Activated naive CD4-positive, alpha-beta T cell treated with Interleukin-2 at 50 U/mL for 16 hours (primary cell): Measurements from ENCODE around the gene ENPP3.
A peak's percentile ranks its signal among the peaks of the same experiment; 100 is the strongest.

Source experiments
- DNase-seq: peaks from one replicate; pipeline ENCODE4 v3.0.0-alpha.2; 2020

ENPP3 gene

DNA sequence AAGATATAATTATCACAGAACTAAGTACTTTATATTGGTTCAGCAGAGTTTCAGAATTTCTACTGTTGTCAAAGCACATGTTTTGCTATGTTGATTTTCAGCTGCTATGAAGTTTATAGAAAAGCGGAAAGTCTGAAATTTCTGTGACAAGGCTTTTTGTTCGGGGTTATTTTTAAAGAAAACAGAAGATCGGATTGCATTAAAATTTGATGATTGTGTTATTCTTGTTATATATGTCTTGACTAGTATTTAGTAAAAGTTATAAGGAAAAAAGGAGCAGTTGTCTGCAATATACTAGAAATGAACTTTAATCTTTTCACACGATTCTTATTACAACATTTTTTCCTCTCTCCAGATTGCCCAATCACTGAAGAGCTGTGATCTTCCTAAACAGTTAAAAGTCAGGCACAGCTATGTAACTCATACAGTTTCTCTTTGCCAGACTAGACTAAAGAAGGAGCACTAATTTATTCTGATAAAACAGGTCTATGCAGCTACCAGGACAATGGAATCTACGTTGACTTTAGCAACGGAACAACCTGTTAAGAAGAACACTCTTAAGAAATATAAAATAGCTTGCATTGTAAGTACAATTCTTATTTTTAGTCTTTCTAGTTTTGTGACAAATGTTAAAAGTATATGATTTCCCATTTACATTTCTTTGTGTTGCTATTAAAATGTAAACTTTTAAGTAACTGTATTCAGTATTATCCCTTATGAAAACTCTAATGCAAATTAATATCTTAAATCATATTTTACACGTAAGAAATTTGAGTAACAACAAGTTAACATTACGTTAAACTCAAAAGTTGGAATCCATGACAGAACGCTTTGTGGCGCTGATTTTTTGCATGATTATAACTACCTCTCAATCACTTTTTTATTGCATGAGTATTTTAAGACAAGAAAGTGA lies at the start of gene ENPP3:
ENPP3 (plus strand) TSS at position 423 of the 913 bp plus-strand sequence; CDS start at position 506, 83 bp downstream.
- DNase-seq: no peak

DNA sequence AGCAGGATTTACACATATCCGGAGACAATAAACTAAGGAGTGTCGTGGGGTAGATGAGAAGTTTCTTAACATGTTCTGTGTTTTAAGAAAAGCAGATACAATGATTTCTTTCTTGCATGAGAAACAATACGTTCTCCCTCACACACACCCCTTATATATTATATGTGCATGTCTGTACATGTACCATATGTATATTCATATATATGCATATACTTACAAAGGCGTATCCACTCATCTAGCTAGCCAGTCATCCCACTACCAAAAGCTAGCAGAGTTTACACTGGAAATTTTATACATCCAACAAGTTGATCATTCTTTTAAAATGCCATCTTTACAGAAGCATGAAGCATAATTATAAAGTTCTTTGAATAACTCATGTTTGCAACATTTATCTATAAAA lies 49.2 kb upstream of the ENPP3 start:
- no peak for DNase-seq

DNA sequence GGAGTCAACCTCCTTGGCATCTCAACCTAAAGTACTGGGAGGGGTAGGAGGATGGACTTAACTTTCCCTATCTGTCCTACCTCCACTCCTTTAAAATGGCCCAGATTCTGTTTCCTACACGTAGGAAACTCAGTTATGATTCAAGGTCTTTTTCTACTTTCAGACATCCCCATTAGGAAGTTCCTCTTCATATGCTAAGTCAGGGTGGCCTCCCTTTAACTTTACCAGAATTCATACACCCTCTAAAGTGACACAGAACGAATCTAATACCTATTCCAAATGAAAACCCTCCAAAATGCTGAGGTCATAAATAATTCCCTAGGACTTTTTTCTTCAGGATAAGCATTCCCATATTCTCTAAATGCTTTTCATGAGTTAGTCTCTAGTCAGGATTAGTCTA lies 48.5 kb upstream of the ENPP3 start:
- DNase-seq: no peak

DNA sequence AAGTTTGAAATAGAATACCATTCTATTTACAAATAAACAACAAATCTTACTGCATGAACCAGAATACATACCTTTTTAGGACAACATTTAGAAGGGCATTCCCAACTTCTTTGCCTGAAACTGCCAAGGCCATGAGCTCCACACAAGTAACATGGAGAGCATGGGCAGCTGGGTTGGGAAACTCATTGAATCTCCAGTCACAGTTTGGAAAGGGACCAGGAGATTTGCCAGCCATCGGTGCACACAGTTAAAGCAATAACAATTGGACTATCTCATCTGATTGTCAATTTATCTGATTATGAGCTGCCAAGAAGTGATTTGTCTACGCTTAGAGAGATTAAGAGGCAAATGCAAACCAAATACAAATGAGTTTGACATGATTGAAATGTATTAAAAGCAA lies 44.2 kb upstream of the ENPP3 start:
- no peak for DNase-seq

DNA sequence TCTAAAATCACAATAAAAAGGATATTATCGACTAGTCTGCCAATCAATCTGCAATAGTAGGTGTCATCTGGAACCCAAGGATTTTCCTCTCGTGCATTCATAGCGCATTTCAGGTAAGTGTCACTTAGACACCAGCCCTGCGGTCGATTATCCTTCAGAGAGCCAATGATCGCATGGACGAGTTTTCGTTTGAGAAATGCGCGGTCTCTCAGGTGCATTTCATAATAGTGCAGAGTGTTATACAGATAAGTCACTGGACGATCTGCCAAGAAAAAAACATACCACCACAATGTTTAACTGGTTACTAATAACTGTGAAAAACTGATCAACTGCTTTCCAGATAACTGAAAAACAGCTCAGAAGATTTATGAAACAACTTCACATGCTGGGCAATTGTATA lies 43.0 kb upstream of the ENPP3 start:
- no peak for DNase-seq

DNA sequence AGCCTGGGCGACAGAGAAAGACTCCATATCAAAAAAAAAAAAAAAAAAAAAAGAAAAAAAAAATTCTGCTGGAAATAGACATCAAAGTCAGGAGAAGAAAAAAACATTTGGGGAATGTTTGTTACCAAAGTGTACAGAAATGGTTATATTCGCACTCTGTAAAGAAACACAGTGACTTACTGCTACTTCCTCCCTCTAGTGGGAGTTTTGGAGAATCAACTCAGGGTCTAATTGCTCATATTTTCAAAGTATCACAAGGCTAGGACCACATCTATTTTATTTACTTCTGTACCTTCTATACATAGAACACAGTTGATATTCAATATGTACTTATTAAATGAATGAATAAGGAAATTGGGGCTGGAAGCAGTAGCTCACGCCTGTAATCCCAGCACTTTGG lies 39.7 kb upstream of the ENPP3 start:
- DNase-seq: no peak

DNA sequence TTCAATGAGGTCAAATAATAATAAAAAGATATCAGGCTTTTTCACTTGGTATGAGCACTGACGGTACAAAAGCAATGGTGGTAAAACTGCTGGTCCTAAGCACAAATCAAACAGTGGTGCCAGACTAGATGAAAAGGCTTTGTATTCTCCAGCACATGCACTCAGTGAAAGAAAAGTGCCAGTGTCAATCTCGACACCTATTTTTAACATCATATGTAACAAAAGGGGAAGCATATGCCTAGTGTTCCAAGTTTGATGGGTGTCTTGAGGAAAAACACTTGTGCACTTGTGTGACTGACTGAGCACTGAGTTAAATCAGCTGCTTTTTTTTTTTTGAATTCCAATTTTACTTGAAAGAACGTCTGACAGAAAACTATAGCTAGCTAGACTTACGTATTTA lies 36.4 kb upstream of the ENPP3 start:
- DNase-seq: no peak

DNA sequence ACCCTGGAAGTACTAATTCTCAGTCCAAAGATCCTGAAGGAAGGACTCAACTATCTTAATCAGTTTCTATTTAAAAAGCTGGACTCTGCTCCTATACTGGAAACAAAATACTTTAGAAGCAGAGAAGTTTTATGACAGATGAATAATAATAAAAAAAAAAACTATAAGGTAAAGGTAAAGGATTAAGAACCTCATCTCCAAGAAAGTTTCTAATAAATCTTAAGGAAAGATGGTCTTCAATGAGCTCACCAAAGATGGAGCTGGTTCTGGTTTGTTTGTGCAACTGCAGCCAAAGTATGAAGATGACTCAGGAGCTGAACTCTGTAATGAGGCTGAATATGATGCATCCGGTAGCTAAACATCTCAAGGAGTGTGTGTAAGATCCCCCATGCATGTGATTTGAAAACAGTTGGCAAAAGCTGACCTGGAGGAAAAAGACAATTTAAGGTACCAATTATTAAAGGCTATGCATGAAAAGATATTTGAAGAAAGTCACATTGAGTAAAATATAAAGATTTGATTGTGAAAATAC lies 34.3 kb upstream of the ENPP3 start:
- DNase-seq: no peak

DNA sequence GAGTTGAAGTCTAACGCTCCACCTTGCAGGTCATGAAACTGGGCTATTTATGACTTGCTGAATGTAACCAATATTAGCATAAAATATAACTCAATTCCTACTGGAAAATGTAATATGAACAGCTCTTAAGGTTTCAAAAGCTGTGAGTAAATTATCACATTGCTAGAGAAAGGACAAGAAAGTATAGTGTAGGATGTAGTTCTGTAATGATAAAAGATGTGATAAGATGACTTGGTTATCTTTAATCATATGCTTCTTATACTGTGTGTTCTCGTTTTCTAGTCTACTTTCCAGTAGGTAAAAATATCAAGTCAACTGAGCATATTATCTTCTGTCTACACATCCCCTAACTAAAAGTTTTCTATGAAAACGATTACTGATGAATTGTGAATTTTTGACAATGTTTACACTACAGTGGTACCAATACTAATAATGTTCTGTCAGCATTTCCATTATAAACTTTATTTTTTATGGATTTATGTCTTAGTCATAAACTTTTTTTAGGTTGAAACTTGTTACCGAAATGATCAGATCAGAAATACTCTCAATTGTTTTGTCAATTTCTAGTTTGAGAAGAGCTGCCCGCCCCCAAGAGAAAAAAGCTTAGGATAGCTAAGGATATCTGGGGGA lies 23.7 kb upstream of the ENPP3 start:
- DNase-seq: no peak

DNA sequence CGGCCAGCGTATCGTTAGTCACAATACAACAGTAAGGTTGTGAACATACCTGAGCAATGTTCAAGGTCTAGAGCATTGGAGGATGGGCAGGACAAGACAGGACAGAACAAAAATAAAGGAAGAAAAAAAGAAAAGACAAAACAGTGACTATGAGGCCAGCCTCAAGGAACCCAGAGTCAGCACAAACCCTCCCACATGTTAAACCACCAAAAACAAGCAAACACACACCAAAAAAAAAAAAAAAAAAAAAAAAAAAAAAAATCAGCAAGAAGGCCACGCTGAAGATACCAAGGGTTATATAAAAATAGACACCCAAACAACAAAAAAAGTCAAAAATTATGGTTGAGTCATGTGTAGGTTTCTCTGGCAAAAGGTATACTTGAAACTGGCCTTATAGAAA lies 21.8 kb upstream of the ENPP3 start:
- DNase-seq: no peak

DNA sequence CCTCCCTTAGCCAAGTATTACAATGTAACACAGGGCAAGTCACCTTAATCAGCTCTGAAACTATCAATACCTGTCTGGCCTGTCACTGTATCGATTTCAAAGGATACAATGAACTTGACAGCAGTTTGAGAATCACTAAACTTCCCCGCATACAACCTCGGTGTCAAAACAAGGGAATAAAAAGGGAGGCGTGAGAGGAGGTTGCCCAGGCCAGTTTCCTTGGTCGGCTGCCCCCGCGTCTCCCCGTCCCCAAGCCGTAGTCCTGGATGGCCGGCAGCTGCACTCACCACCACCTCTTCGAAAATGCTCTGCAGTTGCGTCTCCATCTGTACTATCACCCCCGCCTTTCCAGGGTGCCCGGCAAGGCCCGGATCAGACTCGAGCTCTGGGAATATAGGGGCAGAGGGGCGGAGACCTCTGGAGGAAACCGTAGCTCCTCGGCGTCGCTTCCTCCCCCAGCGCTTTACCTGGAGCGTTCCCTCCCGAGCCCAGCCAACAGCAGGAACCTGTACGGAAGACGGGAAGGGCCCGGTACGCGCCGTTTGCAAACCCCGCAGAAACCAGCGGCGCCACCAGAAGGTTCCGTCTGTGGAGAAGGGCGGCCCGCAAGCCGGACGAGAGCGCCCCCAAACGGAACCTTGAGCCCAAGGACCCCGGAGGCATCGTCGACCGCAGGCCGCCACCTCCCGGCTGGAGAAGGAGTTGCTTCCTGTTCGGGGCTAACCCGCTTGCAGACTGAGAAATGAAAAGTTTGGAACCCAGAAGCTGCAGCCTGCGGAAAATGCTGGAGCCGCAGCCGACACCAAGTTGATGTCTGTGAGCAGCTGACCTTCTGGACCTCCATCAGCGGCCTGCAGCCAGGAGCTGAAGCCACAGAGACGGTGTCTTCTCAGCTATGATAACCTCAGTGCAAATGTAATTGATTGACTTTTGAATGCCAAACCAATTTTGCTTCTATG lies 9.1 kb upstream of the ENPP3 start, which contains the start of gene MED23:
MED23 (minus strand) TSS at position 519 of the 959 bp plus-strand sequence; CDS start at position 326, 193 bp downstream.
- peak; percentile 96 for DNase-seq

DNA sequence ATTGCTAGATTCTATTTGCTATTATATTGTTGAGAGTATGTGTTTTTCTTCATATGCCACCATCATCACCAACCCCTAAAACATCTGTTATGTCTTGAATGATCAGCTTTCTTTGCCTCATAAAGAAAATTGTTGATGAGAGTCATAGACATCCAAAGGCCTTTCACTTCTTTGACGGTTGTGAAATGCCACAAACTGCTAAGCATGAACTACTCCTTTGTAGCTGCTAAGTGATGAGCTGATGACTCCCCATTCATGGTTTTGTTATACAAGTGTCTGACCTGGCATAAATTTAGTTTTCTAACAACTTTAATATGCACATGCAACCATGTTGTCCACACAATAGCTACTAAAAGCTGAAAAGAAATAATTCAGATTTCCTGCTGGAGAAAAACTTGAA lies 8.4 kb upstream of the ENPP3 start:
- DNase-seq: no peak

DNA sequence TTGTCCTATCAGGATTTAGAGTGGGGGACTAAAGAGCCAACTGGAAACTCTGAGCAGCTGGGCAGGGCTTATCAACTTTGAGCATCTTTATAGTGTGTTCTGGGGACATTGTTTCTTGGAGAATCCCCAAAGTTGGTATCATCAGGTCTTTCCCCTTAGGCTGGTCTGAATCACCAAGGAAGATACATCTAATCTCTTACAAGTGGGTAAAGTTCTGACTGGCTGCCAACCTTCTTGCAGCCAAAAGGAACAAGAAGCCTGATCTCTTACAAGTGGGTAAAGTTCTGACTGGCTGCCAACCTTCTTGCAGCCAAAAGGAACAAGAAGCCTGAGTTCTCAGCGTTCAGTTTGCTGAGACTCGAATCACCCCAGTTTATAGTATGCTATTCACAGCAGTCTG lies 7.5 kb upstream of the ENPP3 start:
- DNase-seq: no peak

DNA sequence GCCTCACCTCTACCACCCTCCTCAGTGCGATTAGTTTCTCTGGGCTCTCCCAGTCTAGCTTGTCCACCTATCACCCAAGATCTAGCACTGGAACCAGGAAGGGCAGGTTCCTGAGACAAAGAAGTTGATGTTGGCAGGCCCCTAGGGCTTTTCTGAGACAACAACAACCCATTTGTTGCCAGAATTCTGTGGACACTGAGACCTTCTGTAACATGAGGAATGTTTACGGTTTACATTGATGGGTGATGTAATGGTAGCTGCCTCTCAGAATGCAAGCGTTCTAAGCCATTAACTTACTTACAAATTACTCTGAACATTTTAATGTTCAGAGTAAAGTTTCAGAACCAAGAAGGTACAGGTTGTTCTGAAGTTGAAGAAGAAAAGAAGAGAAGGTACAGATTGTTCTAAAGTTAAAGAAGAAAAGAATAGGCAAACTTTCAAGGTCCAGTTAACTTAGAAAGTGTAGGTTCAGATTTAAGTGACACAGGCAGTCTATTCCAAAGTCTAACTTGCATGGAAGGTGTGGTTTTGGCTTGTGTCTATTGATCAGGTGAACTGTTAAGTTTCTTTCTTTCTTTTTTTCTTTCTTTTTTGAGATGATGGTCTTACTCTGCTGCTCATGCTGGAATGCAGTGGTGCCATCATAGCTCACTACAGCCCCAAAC lies 5.3 kb upstream of the ENPP3 start:
- DNase-seq: no peak

DNA sequence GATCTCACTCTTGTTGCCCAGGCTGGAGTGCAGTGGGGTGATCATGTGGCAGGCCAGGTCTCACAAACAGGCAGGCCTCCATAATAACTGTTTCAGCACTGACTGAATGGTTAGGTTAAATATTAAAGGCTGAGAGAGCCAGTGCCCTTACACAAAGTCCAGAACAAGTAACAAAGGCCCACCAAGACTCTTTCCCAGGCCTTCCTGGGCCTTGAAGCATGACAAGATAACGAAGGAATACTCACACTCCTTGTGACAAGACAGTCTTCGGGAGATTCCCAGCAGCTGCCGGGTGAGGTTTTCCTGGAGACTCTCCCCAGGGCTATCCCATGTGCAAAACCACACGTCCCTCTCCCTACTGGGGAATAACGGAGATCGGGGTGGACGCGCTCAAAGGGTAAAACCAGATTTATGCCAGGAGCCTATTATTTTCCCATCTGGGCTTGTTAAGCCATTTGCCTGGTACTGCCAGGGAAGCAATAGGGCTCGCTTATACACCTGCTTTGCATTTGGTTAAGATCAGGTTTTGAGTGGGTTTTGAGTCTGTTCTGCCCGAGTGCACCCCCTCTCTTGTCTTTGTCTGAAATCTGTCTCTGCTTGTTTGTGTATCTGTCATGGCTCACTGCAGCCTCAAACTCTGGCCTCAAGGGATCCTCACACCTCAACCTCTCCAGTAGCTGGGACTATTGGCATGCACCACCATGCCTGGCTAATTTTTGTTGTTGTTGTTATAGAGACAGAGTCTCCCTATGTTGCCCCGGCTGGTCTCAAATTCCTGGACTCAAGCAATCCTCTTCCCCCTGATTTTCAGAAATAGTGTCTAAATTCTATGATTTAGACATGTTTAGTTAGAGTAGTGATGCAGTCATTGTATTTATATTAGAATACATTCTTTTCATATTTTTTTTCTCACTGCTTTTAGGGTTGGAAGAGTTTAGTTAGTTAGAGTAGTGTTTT lies 1.4 kb upstream of the ENPP3 start:
- no peak for DNase-seq

DNA sequence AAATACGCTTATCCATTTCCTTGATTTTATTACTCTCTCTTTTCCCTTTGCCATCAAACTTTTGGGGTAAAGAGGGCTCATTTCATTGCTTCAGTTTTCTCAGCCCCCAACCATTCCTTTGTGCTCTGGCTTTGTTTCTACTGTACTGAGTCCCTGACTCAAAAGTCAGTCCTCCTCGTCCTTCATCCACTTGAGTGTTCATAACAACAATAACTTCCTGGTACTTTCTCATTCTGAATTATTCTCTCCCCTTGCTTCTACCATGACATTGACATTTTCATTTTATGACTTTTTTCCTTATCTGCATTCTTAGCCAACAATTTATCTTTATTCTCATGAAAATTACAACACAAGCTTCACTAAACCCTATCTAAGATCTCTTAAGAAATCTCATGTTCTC lies 911 bp downstream of the ENPP3 start:
- DNase-seq: no peak

DNA sequence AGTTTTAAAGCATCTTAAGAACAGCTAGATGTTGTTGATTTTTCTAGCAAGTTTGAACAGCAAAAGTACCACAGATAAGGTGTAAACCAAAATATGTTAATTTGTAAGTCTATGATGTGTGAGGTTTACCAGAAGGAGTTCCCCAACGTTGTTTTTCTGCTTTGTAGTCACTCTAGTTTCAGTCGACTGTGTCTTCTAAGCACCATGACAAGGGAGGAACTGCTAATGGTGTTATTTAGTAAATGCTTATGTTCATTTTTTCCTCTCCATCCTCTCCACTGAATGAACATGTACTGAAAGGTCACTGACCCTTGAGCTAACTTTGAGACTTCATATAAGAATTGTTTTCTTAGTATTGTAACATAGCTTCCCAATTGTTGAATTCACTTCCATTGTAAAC lies 3.0 kb downstream of the ENPP3 start:
- no peak for DNase-seq

DNA sequence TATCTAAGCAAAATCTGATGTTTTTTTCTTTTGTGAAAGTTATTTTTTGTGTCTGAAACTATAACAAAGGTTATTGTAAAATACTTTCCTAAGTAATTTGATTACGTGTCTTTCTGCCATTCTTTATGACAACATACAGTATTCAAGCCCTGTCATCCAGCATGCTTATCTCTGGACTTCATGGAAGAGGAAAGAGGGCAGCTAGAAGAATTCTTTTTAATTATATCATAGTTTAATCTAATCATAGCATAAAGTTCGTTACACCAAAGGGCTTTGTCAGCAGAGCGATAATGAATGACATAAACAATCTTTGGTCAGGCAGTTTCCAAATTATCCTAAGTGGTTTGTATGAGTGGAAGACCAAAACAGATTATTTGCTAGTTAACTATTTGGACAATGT lies 3.5 kb downstream of the ENPP3 start:
- DNase-seq: no peak

DNA sequence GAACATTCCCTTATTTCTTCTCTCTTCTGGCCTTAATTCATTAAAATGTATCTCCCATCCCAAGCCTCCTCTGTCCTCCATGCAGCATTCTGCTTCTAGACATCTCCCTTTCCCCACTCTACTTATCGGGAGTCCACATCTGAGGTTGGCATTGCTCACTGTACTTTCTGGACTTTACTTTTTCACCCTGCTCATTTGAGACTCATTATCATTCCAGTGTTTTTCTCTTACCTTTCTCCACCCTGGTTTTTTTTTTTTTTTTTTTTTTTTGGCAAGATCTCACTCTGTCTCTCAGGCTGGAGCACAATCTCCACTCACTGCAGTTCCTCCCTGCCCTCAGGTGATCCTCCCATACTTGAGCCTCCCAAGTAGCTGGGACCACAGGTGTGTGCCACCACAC lies 4.5 kb downstream of the ENPP3 start:
- DNase-seq: no peak

DNA sequence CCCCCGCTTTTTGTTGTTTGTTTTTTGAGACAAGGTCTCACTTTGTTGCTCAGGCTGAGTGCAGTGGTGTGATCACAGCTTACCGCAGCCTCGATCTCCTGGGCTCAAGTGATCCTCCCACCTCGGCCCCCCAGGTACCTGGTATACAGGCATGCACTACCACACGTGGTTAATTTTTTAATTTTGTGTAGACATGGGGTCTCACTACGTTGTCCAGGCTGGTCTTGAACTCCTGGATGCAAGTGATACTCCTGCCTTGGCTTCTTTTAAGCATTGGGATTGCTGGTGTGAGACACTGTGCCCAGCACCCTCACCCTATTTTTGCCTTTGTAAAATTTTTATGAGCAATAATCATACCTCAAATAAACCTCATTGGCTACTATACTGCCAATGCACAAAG lies 5.5 kb downstream of the ENPP3 start:
- no peak for DNase-seq

DNA sequence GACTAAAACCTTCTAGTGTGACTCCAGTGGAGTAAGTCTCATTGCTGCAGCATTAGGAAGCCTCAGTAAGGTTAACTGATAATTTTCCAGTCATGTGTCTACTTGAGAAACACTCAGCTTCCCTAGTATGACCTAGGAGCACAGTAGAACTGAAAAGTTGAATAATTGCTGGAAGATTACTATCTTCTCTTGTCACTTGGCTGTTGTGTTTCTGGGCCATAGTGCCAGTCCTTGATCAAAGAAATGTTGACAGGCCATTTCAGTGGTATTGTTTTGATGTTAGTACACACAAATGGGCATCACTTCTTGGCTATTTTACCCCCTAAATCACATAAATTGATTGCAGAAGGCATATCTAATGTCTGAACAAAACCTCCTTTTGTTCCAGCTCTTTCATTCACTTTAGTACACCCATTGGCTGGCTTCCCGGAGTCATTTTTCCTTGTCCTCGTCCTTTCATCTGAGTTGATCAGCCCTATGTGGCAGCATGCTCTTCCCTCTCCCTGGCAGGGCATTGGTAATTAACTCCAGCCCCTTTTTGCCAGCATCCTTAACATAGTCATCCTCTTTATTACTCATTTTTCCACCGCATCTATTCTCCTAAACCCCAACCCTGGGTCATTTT lies 6.0 kb downstream of the ENPP3 start:
- no peak for DNase-seq
